NCI-H1436 (cell line): Measurements from ENCODE around the gene AHSG.
"Not testable (repeated sequence)": the region's sequence is repeated elsewhere in the genome, so short reads cannot be mapped to it uniquely, and the experiment has no call there.

Experiments
- DNase-seq: peaks from one replicate; lab custom pipeline; 2025; lab: John Stamatoyannopoulos, UW

Gene AHSG, protein sequence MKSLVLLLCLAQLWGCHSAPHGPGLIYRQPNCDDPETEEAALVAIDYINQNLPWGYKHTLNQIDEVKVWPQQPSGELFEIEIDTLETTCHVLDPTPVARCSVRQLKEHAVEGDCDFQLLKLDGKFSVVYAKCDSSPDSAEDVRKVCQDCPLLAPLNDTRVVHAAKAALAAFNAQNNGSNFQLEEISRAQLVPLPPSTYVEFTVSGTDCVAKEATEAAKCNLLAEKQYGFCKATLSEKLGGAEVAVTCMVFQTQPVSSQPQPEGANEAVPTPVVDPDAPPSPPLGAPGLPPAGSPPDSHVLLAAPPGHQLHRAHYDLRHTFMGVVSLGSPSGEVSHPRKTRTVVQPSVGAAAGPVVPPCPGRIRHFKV

GRCh38 chr3:186612721-186613636 is at the start of gene AHSG:
Gene AHSG, plus strand, starts transcription at chr3:186613060. Its CDS starts 82 bp downstream, at chr3:186613142.
- no peak for DNase-seq

GRCh38 chr3:186564586-186564985 is 48.3 kb upstream of the AHSG start:
- no peak for DNase-seq

GRCh38 chr3:186566772-186567071 is 46.1 kb upstream of the AHSG start:
- no peak for DNase-seq

DNA sequence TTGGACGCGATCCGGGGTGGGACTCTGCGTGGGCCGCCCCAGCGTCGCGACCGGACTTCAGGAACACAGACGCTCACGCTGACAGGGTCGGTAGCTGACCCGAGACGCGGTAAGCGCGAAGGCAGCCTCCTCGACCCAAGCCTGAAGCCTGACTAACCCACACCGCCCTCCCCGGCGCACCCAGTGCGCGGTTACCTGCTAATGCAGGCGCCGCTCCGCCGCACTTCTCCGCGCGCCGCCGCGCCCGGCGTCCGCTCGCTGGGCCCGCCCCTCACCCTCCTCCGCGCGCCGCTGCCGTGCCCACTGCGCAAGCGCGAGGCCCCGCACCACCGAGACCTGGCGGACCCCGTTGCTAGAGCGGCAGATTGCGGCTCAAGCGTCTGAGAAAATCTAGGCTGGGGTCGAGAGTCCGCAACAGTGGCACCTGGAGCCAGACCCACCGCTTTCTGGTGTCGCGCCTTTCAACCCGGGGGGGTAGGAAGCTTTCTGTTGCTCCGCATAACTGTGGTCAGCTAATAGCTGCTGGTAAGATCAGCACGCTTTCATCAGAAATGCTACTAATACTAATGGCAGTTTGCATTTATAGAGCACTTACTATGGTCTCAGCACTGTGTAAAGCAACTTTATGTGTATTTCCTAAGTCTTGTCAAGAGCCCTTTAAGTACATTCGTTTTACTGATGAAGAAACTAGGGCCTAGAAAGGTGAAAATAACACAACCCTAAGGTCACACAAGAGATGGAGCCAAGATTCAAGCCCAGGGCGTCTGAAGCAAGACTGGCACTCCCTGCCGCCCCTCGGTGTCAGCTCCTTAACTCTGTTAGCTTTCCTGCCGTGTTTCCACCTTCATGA is 45.6 kb upstream of the AHSG start, which contains the start of gene TBCCD1:
TBCCD1 (minus strand) TSS at position 268 of the 850 bp plus-strand sequence. CDS start 3,010 bp downstream, outside the sequence.
- peak; percentile 89 for DNase-seq

GRCh38 chr3:186569361-186569760 is 43.5 kb upstream of the AHSG start:
- not testable (repeated sequence) for DNase-seq

DNA sequence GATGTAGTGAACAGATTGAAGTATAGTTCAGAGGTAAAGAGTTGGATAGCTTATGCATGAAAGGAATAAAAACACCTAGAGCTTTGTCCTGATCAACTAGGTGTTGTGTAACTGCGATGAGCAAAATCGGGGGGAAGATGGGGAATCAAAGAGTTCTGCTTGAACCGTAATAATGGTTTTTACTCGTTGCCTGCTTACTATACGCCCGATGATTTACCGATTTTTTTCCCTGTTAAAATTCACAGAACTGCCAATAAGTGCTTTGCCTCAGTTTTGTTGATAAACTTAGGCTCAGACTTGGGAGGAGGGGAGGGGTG is 43.1 kb upstream of the AHSG start:
- no peak for DNase-seq

- DNase-seq, result peak; percentile 100
These were observed 42.5 kb upstream of the AHSG start, which contains the start of gene DNAJB11 for GRCh38 chr3:186570096-186570940. Gene DNAJB11, plus strand, starts transcription at chr3:186570720. Its CDS starts 178 bp downstream, at chr3:186570898.

GRCh38 chr3:186570941-186571643 is 41.8 kb upstream of the AHSG start:
- DNase-seq, result no peak

DNA sequence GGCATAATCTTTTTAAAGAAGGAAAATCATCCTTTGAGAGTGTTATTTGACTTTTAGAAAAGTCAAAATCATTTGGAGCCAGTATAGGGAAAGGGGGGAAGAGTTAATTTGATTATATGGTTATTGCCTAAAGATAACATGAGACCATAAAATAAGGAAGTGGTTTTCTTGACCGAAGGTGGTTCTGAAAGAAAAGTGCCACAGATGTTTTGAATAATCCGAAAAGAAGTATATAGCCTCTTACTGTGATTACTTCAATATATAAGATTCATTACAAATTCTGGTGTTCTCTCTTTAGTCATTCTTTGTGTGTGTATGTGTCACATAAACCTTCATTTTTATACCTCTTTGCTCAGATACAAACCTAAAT is 41.2 kb upstream of the AHSG start:
- no peak for DNase-seq

GRCh38 chr3:186577521-186577920 is 35.3 kb upstream of the AHSG start:
- DNase-seq, result no peak

GRCh38 chr3:186580785-186581184 is 32.1 kb upstream of the AHSG start:
- DNase-seq, result no peak

DNA sequence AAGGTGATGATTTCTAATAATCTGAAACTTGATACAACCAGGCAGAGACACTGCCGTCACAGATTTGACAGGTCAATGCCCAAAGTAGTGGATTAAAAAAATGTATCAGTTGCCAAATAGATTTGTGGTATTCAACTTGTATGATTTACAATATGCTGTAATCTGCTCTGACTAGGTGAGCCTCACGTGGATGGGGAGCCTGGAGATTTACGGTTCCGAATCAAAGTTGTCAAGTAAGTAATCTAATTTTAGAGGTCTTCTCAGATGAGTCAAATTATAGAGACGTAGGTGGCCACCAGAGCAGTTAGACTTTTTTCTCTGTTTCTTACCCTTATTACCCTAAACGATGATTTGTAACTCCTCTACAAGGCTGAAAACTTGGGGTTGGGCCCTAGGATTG is 30.3 kb upstream of the AHSG start:
- no peak for DNase-seq

GRCh38 chr3:186583831-186584230 is 29.0 kb upstream of the AHSG start:
- no peak for DNase-seq

GRCh38 chr3:186586245-186586644 is 26.6 kb upstream of the AHSG start:
- DNase-seq, result not testable (repeated sequence)

GRCh38 chr3:186587183-186587582 is 25.7 kb upstream of the AHSG start:
- DNase-seq, result no peak

- DNase-seq, result no peak
These were observed 24.2 kb upstream of the AHSG start for GRCh38 chr3:186588632-186589031.

- DNase-seq, result no peak
These were observed 23.7 kb upstream of the AHSG start for GRCh38 chr3:186589121-186589520.

GRCh38 chr3:186589856-186590579 is 22.8 kb upstream of the AHSG start:
- DNase-seq, result peak; percentile 42

DNA sequence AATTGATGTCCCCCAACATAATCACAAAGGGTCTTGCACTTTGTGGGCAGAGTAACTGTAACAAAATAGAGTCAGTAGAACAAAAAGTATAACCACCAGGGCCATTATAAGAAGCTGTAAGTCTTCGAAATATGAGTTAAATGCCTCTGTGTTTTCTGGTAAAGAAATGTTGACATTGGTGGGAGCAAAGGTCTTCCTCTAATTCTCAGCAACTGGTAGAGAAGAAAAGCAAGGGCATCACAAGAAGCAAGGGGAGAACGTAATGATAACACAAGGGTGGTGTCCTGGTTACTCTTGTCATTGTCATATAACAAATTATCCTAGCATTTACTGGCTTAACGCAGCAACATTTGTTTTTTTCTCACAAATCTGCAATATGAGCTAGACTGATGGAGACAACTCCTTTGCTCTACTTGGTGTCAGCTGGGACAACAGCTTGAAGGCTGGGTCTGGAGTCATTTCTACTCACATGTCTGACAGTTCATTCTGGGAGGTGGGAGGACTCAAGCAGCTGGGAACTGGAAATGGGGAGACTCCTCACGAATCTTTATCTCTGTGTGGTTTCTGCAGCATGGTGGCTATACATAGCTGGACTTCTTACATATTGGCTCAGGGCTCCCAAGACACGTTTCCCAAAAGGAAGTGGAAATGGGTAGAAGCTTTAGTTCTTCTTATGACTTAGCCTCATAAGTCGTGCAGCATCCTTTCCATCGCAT is 22.1 kb upstream of the AHSG start:
- DNase-seq, result no peak
